ENCODE measurements around the gene HIPK4. TPM values are rescaled to one million over a fixed set of nuclear protein-coding genes. Genes with fewer than 3 reads are reported as not detected.
"Not testable (repeated sequence)": the region's sequence is repeated elsewhere in the genome, so short reads cannot be mapped to it uniquely, and the experiment has no call there.

The HIPK4 gene
- polyA plus RNA-seq, 6 donors from 2014 or later: not detected

GRCh38 chr19:40341601-40342482 is 48.1 kb downstream of the HIPK4 start:
- Mint-ChIP-seq H3K27me3 (no peaks in the 10 kb centered on the region), H3K4me1 (peaks cover 8 to 14% (median 12%) of the 10 kb centered on the region in 3 donors), H3K36me3 (peaks cover 11 to 13% of the 10 kb centered on the region in 2 donors), H3K27ac (no peak overlapping the region), H3K9me3 (no peaks in the 10 kb centered on the region), H3K4me3 (peak overlapping the region in 1 of 8 donors; percentile 40)
- DNase-seq (no peak), ATAC-seq (ENCODE audit: low read depth in 2 of 2) (no peak)

GRCh38 chr19:40339018-40339728 is 50.8 kb downstream of the HIPK4 start:
- ATAC-seq (ENCODE audit: low read depth in 2 of 2) (no peak), DNase-seq (no peak)
- Mint-ChIP-seq H3K27ac (no peak overlapping the region), H3K27me3 (no peaks in the 10 kb centered on the region), H3K9me3 (no peaks in the 10 kb centered on the region), H3K4me3 (no peak overlapping the region), H3K36me3 (peaks cover 11 to 13% of the 10 kb centered on the region in 2 donors), H3K4me1 (peaks cover 0 to 12% (median 6%) of the 10 kb centered on the region in 3 donors)

- H3K36me3 Mint-ChIP-seq: peaks cover 13 to 18% of the 10 kb centered on the region in 2 donors
- H3K27me3 Mint-ChIP-seq: no peaks in the 10 kb centered on the region
- peaks cover 0 to 8% (median 3%) of the 10 kb centered on the region in 3 donors for H3K4me1 Mint-ChIP-seq
- ATAC-seq (ENCODE audit: low read depth in 2 of 2) (no peak), DNase-seq (no peak)
- H3K4me3 Mint-ChIP-seq: no peak overlapping the region
- H3K9me3 Mint-ChIP-seq: no peaks in the 10 kb centered on the region
- no peak overlapping the region for H3K27ac Mint-ChIP-seq
Measured at GRCh38 chr19:40337594-40337993, 52.4 kb downstream of the HIPK4 start.

GRCh38 chr19:40337107-40337506 is 52.9 kb downstream of the HIPK4 start:
- Mint-ChIP-seq H3K27ac (no peak overlapping the region), H3K36me3 (peaks cover 13 to 18% of the 10 kb centered on the region in 2 donors), H3K27me3 (no peaks in the 10 kb centered on the region), H3K9me3 (no peaks in the 10 kb centered on the region), H3K4me1 (peaks cover 0 to 4% (median 3%) of the 10 kb centered on the region in 3 donors), H3K4me3 (no peak overlapping the region)
- no peak for ATAC-seq (ENCODE audit: low read depth in 2 of 2)
- no peak for DNase-seq

- Mint-ChIP-seq H3K36me3 (peaks cover 13 to 18% of the 10 kb centered on the region in 2 donors), H3K9me3 (no peaks in the 10 kb centered on the region), H3K27ac (no peak overlapping the region), H3K4me3 (peak overlapping the region in 1 of 8 donors; percentile 68), H3K27me3 (no peaks in the 10 kb centered on the region), H3K4me1 (peaks cover 0 to 4% (median 3%) of the 10 kb centered on the region in 3 donors)
- ATAC-seq (ENCODE audit: low read depth in 2 of 2): no peak
- DNase-seq: no peak
Measured at GRCh38 chr19:40336601-40336900, 53.4 kb downstream of the HIPK4 start.

- H3K4me3 Mint-ChIP-seq: peak overlapping the region in 1 of 8 donors; percentile 68
- no peak overlapping the region for H3K27ac Mint-ChIP-seq
- no peak for DNase-seq
- peaks cover 0 to 4% (median 3%) of the 10 kb centered on the region in 3 donors for H3K4me1 Mint-ChIP-seq
- no peaks in the 10 kb centered on the region for H3K27me3 Mint-ChIP-seq
- H3K9me3 Mint-ChIP-seq: no peaks in the 10 kb centered on the region
- peaks cover 13 to 18% of the 10 kb centered on the region in 2 donors for H3K36me3 Mint-ChIP-seq
- no peak for ATAC-seq (ENCODE audit: low read depth in 2 of 2)
Measured at GRCh38 chr19:40335855-40336600, 54.0 kb downstream of the HIPK4 start.

- Mint-ChIP-seq H3K9me3 (no peaks in the 10 kb centered on the region), H3K36me3 (peaks cover 13 to 18% of the 10 kb centered on the region in 2 donors), H3K27me3 (no peaks in the 10 kb centered on the region), H3K4me3 (no peak overlapping the region), H3K4me1 (peaks cover 0 to 4% (median 3%) of the 10 kb centered on the region in 3 donors), H3K27ac (peak overlapping the region in 1 of 6 donors; percentile 22)
- no peak for DNase-seq
- no peak for ATAC-seq (ENCODE audit: low read depth in 2 of 2)
Measured at GRCh38 chr19:40335101-40335500, 54.9 kb downstream of the HIPK4 start.

GRCh38 chr19:40333083-40333482 is 56.9 kb downstream of the HIPK4 start:
- not testable (repeated sequence) for ATAC-seq (ENCODE audit: low read depth in 2 of 2); DNase-seq; H3K4me1 Mint-ChIP-seq; H3K9me3 Mint-ChIP-seq; H3K36me3 Mint-ChIP-seq; H3K27me3 Mint-ChIP-seq; H3K4me3 Mint-ChIP-seq; H3K27ac Mint-ChIP-seq

- Mint-ChIP-seq H3K9me3 (no peaks in the 10 kb centered on the region), H3K4me1 (peaks cover 0 to under 1% (median 0%) of the 10 kb centered on the region in 3 donors), H3K4me3 (no peak overlapping the region), H3K27me3 (no peaks in the 10 kb centered on the region), H3K27ac (no peak overlapping the region), H3K36me3 (peaks cover 7 to 10% of the 10 kb centered on the region in 2 donors)
- no peak for DNase-seq
- no peak for ATAC-seq (ENCODE audit: low read depth in 2 of 2)
Measured at GRCh38 chr19:40332669-40333068, 57.3 kb downstream of the HIPK4 start.

- DNase-seq: no peak
- no peaks in the 10 kb centered on the region for H3K9me3 Mint-ChIP-seq
- peaks cover 7 to 17% of the 10 kb centered on the region in 2 donors for H3K36me3 Mint-ChIP-seq
- H3K27me3 Mint-ChIP-seq: no peaks in the 10 kb centered on the region
- peak overlapping the region in 1 of 6 donors; percentile 32 for H3K27ac Mint-ChIP-seq
- H3K4me3 Mint-ChIP-seq: peak overlapping the region in 1 of 8 donors; percentile 40
- no peak for ATAC-seq (ENCODE audit: low read depth in 2 of 2)
- H3K4me1 Mint-ChIP-seq: no peaks in the 10 kb centered on the region
Measured at GRCh38 chr19:40331052-40331451, 58.9 kb downstream of the HIPK4 start.

Other genes starting within 250 kb of the HIPK4 start
- 1 to 10 TPM in 1 of 6 donors, under 1 TPM in 2, not detected in 3; 0.13 to 1.3 (median 0.21) TPM for gene MAP3K10, start 198.8 kb downstream of the HIPK4 start, polyA plus RNA-seq (ENCODE audit: low read depth in 6 of 6)
- not detected for gene TTC9B, start 171.8 kb downstream of the HIPK4 start, polyA plus RNA-seq (ENCODE audit: low read depth in 6 of 6)
- not detected for gene CCNP, start 163.5 kb downstream of the HIPK4 start, polyA plus RNA-seq (ENCODE audit: low read depth in 6 of 6)
- gene AKT2, start 104.8 kb downstream of the HIPK4 start, polyA plus RNA-seq (ENCODE audit: low read depth in 6 of 6): 10 to 100 TPM; 24.2 to 34.3 (median 30.8) TPM
- 10 to 100 TPM in 1 of 6 donors, 1 to 10 TPM in 5; 6.2 to 14.0 (median 8.5) TPM for gene C19orf47, start 41.8 kb downstream of the HIPK4 start, polyA plus RNA-seq (ENCODE audit: low read depth in 6 of 6)
- 10 to 100 TPM; 28.2 to 46.5 (median 37.2) TPM for gene PLD3, start 41.5 kb downstream of the HIPK4 start, polyA plus RNA-seq (ENCODE audit: low read depth in 6 of 6)
- under 1 TPM in 4 of 6 donors, not detected in 2; 0.05 to 0.38 (median 0.23) TPM for gene PRX, start 23.2 kb upstream of the HIPK4 start, polyA plus RNA-seq (ENCODE audit: low read depth in 6 of 6)
- 10 to 100 TPM in 4 of 6 donors, 1 to 10 TPM in 2; 8.7 to 23.0 (median 13.0) TPM for gene SERTAD1, start 35.8 kb upstream of the HIPK4 start, polyA plus RNA-seq (ENCODE audit: low read depth in 6 of 6)
- gene SERTAD3, start 54.2 kb upstream of the HIPK4 start, polyA plus RNA-seq (ENCODE audit: low read depth in 6 of 6): 10 to 100 TPM in 5 of 6 donors, 1 to 10 TPM in 1; 9.8 to 17.6 (median 13.3) TPM
- 10 to 100 TPM in 5 of 6 donors, 1 to 10 TPM in 1; 5.3 to 35.3 (median 24.5) TPM for gene BLVRB, start 75.6 kb upstream of the HIPK4 start, polyA plus RNA-seq (ENCODE audit: low read depth in 6 of 6)
- not detected for gene SPTBN4, start 76.8 kb upstream of the HIPK4 start, polyA plus RNA-seq (ENCODE audit: low read depth in 6 of 6)
- gene SHKBP1, start 186.7 kb upstream of the HIPK4 start, polyA plus RNA-seq (ENCODE audit: low read depth in 6 of 6): 100 to 1,000 TPM; 125 to 196 (median 152) TPM
- 10 to 100 TPM in 5 of 6 donors, 1 to 10 TPM in 1; 9.6 to 18.1 (median 14.5) TPM for gene LTBP4, start 211.2 kb upstream of the HIPK4 start, polyA plus RNA-seq (ENCODE audit: low read depth in 6 of 6)

Data from naive B cell (primary cell).